Testis (tissue), 3 donors: ENCODE data around the gene CTDSPL. TPM values are rescaled to one million over a fixed set of nuclear protein-coding genes. Genes with fewer than 3 reads are reported as not detected.

Experiments
- DNase-seq: peaks from one replicate; pipeline ENCODE4 v3.0.0-alpha.2; 2019
- H3K27ac ChIP-seq, 2 donors: fragments of 200-600 bp; sonication (generic); one replicate each; pipeline ENCODE4 v1.5.1; 2019
- H3K27me3 ChIP-seq: fragments of 200-600 bp; sonication (generic); one replicate; pipeline ENCODE4 v1.5.1; 2019
- H3K36me3 ChIP-seq: fragments of 200-600 bp; sonication (generic); one replicate; pipeline ENCODE4 v1.5.1; 2017; ENCODE audit warnings: low read depth; ENCODE audit errors: missing control alignments
- H3K4me1 ChIP-seq: fragments of 200-600 bp; sonication (generic); one replicate; pipeline ENCODE4 v1.5.1; 2019
- H3K4me3 ChIP-seq, 2 donors: fragments of 200-600 bp; sonication (generic); one replicate each; pipeline ENCODE4 v1.5.1; 2017 to 2019
- H3K9me3 ChIP-seq: fragments of 200-600 bp; sonication (generic); one replicate; pipeline ENCODE4 v1.5.1; 2017
- CTCF ChIP-seq, 3 experiments: fragments of 450-650 bp in 2 of 3; fragments of 200-600 bp in 1 of 3; sonication (generic) in 1 of 3; IDR thresholded peaks; one replicate each; pipeline ENCODE4 v1.5.1; 2016 to 2019; ENCODE audit warnings: antibody characterized with exemption in 3 of 3, mild to moderate bottlenecking in 2 of 3, moderate library complexity in 1 of 3
- POLR2A ChIP-seq: fragments of 450-650 bp; IDR thresholded peaks from one replicate; pipeline ENCODE4 v1.6.1; 2017; ENCODE audit warnings: antibody characterized with exemption, mild to moderate bottlenecking, moderate library complexity
- WGBS, 2 donors: methylation state at CpG; one replicate each; pipeline ENCODE4 v1.1.5; 2018; 5-methylcytosine and 5-hydroxymethylcytosine counted together
- intact Hi-C: fragments of 100-400 bp; cut with DNase I; formaldehyde crosslinking; loops from one replicate; pipeline ENCODE4 v1.15.1; 2023; ENCODE audit warnings: low total_unique reads
- polyA plus RNA-seq: library from polyadenylated mRNA; stranded (reverse); fragments of 350-450 nt; fragmentation: Illumina TruSeq; extraction: RNeasy Lipid Tissue Mini Kit (QIAGEN cat#74804); gene quantifications from one replicate; pipeline ENCODE4 v1.2.3, GENCODE V29; 2014; ENCODE audit warnings: low read depth, low replicate concordance; ENCODE audit not compliant: insufficient read depth
- total RNA-seq, 2 donors: library from RNA; depleted of rRNA; stranded (reverse); fragments of >200 nt; gene quantifications; one replicate each; pipeline ENCODE4 v1.2.3, GENCODE V29; 2016

The CTDSPL gene
- total and polyA plus RNA-seq, 3 donors from 2014 or later = 24.4 to 43.0 (median 32.4) TPM

- no peak for DNase-seq
- H3K27ac ChIP-seq = no peak overlapping the region
- no peaks in the 10 kb centered on the region for H3K9me3 ChIP-seq
- H3K27me3 ChIP-seq = no peaks in the 10 kb centered on the region
- H3K4me3 ChIP-seq = no peak overlapping the region
- H3K36me3 ChIP-seq = no peaks in the 10 kb centered on the region
- intact Hi-C loops = no loop called here
- peaks cover 18% of the 10 kb centered on the region for H3K4me1 ChIP-seq
- 88 to 91% methylated on average over 5 to 9 of the region's 9 CpGs for WGBS, 2 donors
- TF ChIP-seq POLR2A (no peak), CTCF (IDR thresholded peaks at IDR 0.05) (no peak)
Measured at GRCh38 chr3:37992271-37993066, 130.8 kb downstream of the CTDSPL start.

- intact Hi-C loops = no loop called here
Measured at GRCh38 chr3:37993067-37993455, 131.4 kb downstream of the CTDSPL start.

GRCh38 chr3:37993460-37993819 is 131.8 kb downstream of the CTDSPL start:
- H3K27me3 ChIP-seq = no peaks in the 10 kb centered on the region
- no peaks in the 10 kb centered on the region for H3K9me3 ChIP-seq
- H3K4me3 ChIP-seq = peak overlapping the region; percentile 71 to 72
- H3K36me3 ChIP-seq = no peaks in the 10 kb centered on the region
- DNase-seq = no peak
- no peak for TF ChIP-seq CTCF (IDR thresholded peaks at IDR 0.05)
- TF ChIP-seq POLR2A = no peak
- peak overlapping the region; percentile 73 to 85 for H3K27ac ChIP-seq
- 45 to 54% methylated on average over 5 to 6 of the region's 6 CpGs for WGBS, 2 donors
- intact Hi-C loops = no loop called here
- H3K4me1 ChIP-seq = peaks cover 23% of the 10 kb centered on the region

More at GRCh38 chr3:37993067-37993455, 131.4 kb downstream of the CTDSPL start:
- 80 to 82% methylated on average over 8 of the region's 8 CpGs for WGBS, 2 donors
- H3K27me3 ChIP-seq = no peaks in the 10 kb centered on the region
- H3K27ac ChIP-seq = peak overlapping the region in 1 of 2 donors; percentile 85
- no peaks in the 10 kb centered on the region for H3K36me3 ChIP-seq
- TF ChIP-seq CTCF (IDR thresholded peaks at IDR 0.05) = no peak
- TF ChIP-seq POLR2A = no peak
- no peak overlapping the region for H3K4me3 ChIP-seq
- DNase-seq = no peak
- H3K4me1 ChIP-seq = peaks cover 19% of the 10 kb centered on the region
- H3K9me3 ChIP-seq = no peaks in the 10 kb centered on the region

GRCh38 chr3:37993820-37994638 is 132.3 kb downstream of the CTDSPL start:
- peak; percentile 87 for DNase-seq
- H3K9me3 ChIP-seq = no peaks in the 10 kb centered on the region
- peak overlapping the region; percentile 71 to 72 for H3K4me3 ChIP-seq
- no peak for TF ChIP-seq CTCF (IDR thresholded peaks at IDR 0.05)
- TF ChIP-seq POLR2A = no peak
- peaks cover 25% of the 10 kb centered on the region for H3K4me1 ChIP-seq
- intact Hi-C loops = no loop called here
- H3K27ac ChIP-seq = peak overlapping the region; percentile 73 to 85
- no peaks in the 10 kb centered on the region for H3K27me3 ChIP-seq
- H3K36me3 ChIP-seq = no peaks in the 10 kb centered on the region
- WGBS, 2 donors = 1% methylated on average over 19 to 49 of the region's 49 CpGs
